Breast epithelium (tissue), 4 donors: Measurements from ENCODE around the gene DUSP3. TPM values are rescaled to one million over a fixed set of nuclear protein-coding genes. Genes with fewer than 3 reads are reported as not detected.

ENCODE experiments used
- DNase-seq, 2 donors: peaks; one replicate each; pipeline ENCODE4 v3.0.0-alpha.2; 2019; ENCODE audit warnings: low spot score in 2 of 2
- H3K27ac ChIP-seq, 2 donors: fragments of 200-600 bp; sonication (generic) in 1 of 2; one replicate each; pipeline ENCODE4 v1.5.1; 2016 to 2019; ENCODE audit warnings: mild to moderate bottlenecking in 1 of 2
- H3K27me3 ChIP-seq, 2 donors: fragments of 200-600 bp; sonication (generic) in 1 of 2; one replicate each; pipeline versions ENCODE4 v1.5.1 to v1.6.0; 2017 to 2019; ENCODE audit warnings: control low read depth in 1 of 2, mild to moderate bottlenecking in 1 of 2
- H3K36me3 ChIP-seq: fragments of 200-600 bp; one replicate; pipeline ENCODE4 v1.5.1; 2019
- H3K4me1 ChIP-seq, 2 donors: fragments of 200-600 bp; sonication (generic); one replicate each; pipeline ENCODE4 v1.5.1; 2016 to 2019; ENCODE audit warnings: control low read depth in 1 of 2
- H3K4me3 ChIP-seq, 3 donors: fragments of 200-600 bp; sonication (generic); 1 replicate in 2 of 3; 2 replicates in 1 of 3; pipeline ENCODE4 v1.5.1; 2016 to 2019; ENCODE audit warnings: mild to moderate bottlenecking in 3 of 3, moderate library complexity in 2 of 3
- H3K9me3 ChIP-seq, 2 donors: fragments of 200-600 bp; sonication (generic) in 1 of 2; one replicate each; pipeline ENCODE4 v1.5.1; 2016 to 2019; ENCODE audit warnings: control low read depth in 1 of 2
- CTCF ChIP-seq, 3 donors: fragments of 450-650 bp; IDR thresholded peaks; one replicate each; pipeline ENCODE4 v1.5.1; 2016 to 2017; ENCODE audit warnings: antibody characterized with exemption in 3 of 3, mild to moderate bottlenecking in 3 of 3, moderate library complexity in 3 of 3
- POLR2A ChIP-seq: fragments of 450-650 bp; IDR thresholded peaks from one replicate; pipeline ENCODE4 v1.6.1; 2016; ENCODE audit warnings: antibody characterized with exemption, mild to moderate bottlenecking, moderate library complexity
- POLR2AphosphoS5 ChIP-seq, 3 donors: sonication (generic); formaldehyde crosslinking; IDR thresholded peaks; one replicate each; pipeline ENCODE4 v1.6.1; 2017; ENCODE audit warnings: antibody characterized with exemption in 3 of 3
- intact Hi-C: fragments of 100-400 bp; cut with DNase I; formaldehyde crosslinking; loops from one replicate; pipeline ENCODE4 v1.15.1; 2023; ENCODE audit warnings: low total_unique reads
- total RNA-seq, 3 donors: library from RNA; depleted of rRNA; stranded (reverse); fragments of >200 nt; gene quantifications; one replicate each; pipeline ENCODE4 v1.1.0, GENCODE V29; 2016

DUSP3 gene
- total RNA-seq, 3 donors from 2014 or later, result 51.5 to 74.9 (median 62.6) TPM

- no peak for DNase-seq
- H3K27ac ChIP-seq, result no peak within 1 kb of the TSS
- H3K27me3 ChIP-seq, result peaks cover 0 to 42% of the 10 kb centered on the region in 2 donors
- intact Hi-C loops, result loop anchor here (5.0 to 10.0 kb wide), 2 partner anchors 66 to 194 kb away; no protein-coding TSS in a partner anchor
- H3K4me1 ChIP-seq, result no peaks in the 10 kb centered on the region
- no peak for TF ChIP-seq CTCF (IDR thresholded peaks at IDR 0.05)
- TF ChIP-seq POLR2AphosphoS5 (IDR thresholded peaks at IDR 0.05), result no peak
- TF ChIP-seq POLR2A, result no peak
- no peaks in the 10 kb centered on the region for H3K9me3 ChIP-seq
- H3K4me3 ChIP-seq, result no peak within 1 kb of the TSS
- H3K36me3 ChIP-seq, result no peaks in the 10 kb centered on the region
These were observed 20.1 kb downstream of the DUSP3 start, which contains the start of gene SOST for GRCh38 chr17:43758497-43759174. SOST (minus strand) TSS chr17:43758791; CDS start chr17:43758741, 50 bp downstream.

GRCh38 chr17:43758086-43758485, 20.7 kb downstream of the DUSP3 start:
- Histone ChIP-seq H3K36me3 (no peaks in the 10 kb centered on the region), H3K4me3 (no peak overlapping the region), H3K27ac (no peak overlapping the region), H3K27me3 (peaks cover 0 to 42% of the 10 kb centered on the region in 2 donors), H3K9me3 (no peaks in the 10 kb centered on the region), H3K4me1 (no peaks in the 10 kb centered on the region)
- TF ChIP-seq CTCF (IDR thresholded peaks at IDR 0.05) (no peak), POLR2A (no peak), POLR2AphosphoS5 (IDR thresholded peaks at IDR 0.05) (no peak)
- no peak for DNase-seq
- intact Hi-C loops, result loop anchor here (5.0 to 10.0 kb wide), 2 partner anchors 66 to 193 kb away; no protein-coding TSS in a partner anchor

- TF ChIP-seq POLR2AphosphoS5 (IDR thresholded peaks at IDR 0.05), result no peak
- TF ChIP-seq CTCF (IDR thresholded peaks at IDR 0.05), result no peak
- no peak for TF ChIP-seq POLR2A
- H3K36me3 ChIP-seq, result no peaks in the 10 kb centered on the region
- H3K4me3 ChIP-seq, result no peak overlapping the region
- no peaks in the 10 kb centered on the region for H3K9me3 ChIP-seq
- peaks cover 0 to 42% of the 10 kb centered on the region in 2 donors for H3K27me3 ChIP-seq
- no peaks in the 10 kb centered on the region for H3K4me1 ChIP-seq
- DNase-seq, result no peak
- H3K27ac ChIP-seq, result no peak overlapping the region
- intact Hi-C loops, result loop anchor here (5.0 to 10.0 kb wide), 2 partner anchors 65 to 192 kb away; no protein-coding TSS in a partner anchor
These were observed 21.6 kb downstream of the DUSP3 start for GRCh38 chr17:43757171-43757660.

- TF ChIP-seq POLR2A, result no peak
- TF ChIP-seq CTCF (IDR thresholded peaks at IDR 0.05), result no peak
- no peak for TF ChIP-seq POLR2AphosphoS5 (IDR thresholded peaks at IDR 0.05)
- no peak for DNase-seq
- H3K27me3 ChIP-seq, result peaks cover 0 to 42% of the 10 kb centered on the region in 2 donors
- intact Hi-C loops, result loop anchor here (5.0 to 10.0 kb wide), 2 partner anchors 64 to 191 kb away; no protein-coding TSS in a partner anchor
- no peak overlapping the region for H3K27ac ChIP-seq
- no peaks in the 10 kb centered on the region for H3K9me3 ChIP-seq
- H3K4me3 ChIP-seq, result no peak overlapping the region
- no peaks in the 10 kb centered on the region for H3K36me3 ChIP-seq
- no peaks in the 10 kb centered on the region for H3K4me1 ChIP-seq
These were observed 22.6 kb downstream of the DUSP3 start for GRCh38 chr17:43756201-43756600.

- Histone ChIP-seq H3K27ac (no peak overlapping the region), H3K4me3 (peak overlapping the region in 2 of 3 donors; percentile 27 to 55), H3K4me1 (no peaks in the 10 kb centered on the region), H3K27me3 (peaks cover 0 to 42% of the 10 kb centered on the region in 2 donors), H3K9me3 (no peaks in the 10 kb centered on the region), H3K36me3 (no peaks in the 10 kb centered on the region)
- intact Hi-C loops, result loop anchor here (5.0 to 10.0 kb wide), 2 partner anchors 63 to 191 kb away; no protein-coding TSS in a partner anchor
- TF ChIP-seq POLR2A (no peak), CTCF (IDR thresholded peaks at IDR 0.05) (no peak), POLR2AphosphoS5 (IDR thresholded peaks at IDR 0.05) (no peak)
- DNase-seq, result no peak
These were observed 23.3 kb downstream of the DUSP3 start for GRCh38 chr17:43755389-43755875.
